Measurements from ENCODE around the gene HOXB6.

HOXB6 gene

DNA sequence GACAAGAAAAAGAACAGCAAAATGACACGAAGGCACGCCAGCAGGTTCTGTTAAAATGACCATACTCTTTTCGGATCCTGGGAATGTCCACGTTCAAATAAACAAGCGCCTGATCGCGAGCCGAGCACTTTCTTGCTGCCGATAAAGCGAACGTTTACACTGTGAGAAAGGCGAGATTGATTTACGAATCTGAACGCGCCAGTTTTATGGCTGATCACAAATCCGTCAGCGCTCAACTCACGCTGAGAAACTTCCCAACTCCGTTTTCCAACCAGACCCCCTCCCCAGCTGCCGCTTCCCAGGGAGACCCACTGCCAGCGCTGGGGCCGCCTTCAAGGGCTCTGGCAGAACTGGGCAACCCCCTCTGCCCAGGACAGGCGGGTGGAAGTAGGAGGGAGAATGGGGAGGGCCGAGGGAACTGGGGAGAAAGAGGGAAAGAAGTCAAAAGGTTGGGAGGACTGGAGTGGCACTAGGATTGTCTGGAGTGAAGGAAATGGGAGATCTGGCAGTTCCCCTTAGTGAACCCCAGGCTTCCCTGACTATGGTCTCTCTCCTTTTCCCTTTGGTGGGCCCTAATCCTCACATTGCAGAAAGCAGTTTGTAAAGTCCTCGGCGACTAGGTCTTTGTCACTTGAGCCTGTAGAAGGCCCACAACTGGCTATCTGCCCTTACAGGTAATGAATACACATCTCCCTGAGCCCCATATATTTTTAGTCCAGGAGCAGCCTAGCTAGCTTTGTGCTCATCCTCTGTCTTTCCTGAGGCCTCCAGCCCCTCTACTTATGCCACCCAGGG is 33.6 kb downstream of the HOXB6 start (continued):
- TF ChIP-seq, protein P1, sequence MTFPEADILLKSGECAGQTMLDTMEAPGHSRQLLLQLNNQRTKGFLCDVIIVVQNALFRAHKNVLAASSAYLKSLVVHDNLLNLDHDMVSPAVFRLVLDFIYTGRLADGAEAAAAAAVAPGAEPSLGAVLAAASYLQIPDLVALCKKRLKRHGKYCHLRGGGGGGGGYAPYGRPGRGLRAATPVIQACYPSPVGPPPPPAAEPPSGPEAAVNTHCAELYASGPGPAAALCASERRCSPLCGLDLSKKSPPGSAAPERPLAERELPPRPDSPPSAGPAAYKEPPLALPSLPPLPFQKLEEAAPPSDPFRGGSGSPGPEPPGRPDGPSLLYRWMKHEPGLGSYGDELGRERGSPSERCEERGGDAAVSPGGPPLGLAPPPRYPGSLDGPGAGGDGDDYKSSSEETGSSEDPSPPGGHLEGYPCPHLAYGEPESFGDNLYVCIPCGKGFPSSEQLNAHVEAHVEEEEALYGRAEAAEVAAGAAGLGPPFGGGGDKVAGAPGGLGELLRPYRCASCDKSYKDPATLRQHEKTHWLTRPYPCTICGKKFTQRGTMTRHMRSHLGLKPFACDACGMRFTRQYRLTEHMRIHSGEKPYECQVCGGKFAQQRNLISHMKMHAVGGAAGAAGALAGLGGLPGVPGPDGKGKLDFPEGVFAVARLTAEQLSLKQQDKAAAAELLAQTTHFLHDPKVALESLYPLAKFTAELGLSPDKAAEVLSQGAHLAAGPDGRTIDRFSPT (tag by site-specific recombination; IDR thresholded peaks at IDR 0.05), result peak; percentile 94
- TF ChIP-seq ZNF610 (tag by site-specific recombination; IDR thresholded peaks at IDR 0.05; ENCODE audit: borderline replicate concordance) (no peak), ZFHX2 (tag by site-specific recombination; conservative IDR thresholded peaks at IDR 0.05) (no peak), ZNF341 (tag by site-specific recombination; IDR thresholded peaks at IDR 0.05; ENCODE audit: low read depth) (peak; percentile 94), ZNF223 (tag by site-specific recombination; IDR thresholded peaks at IDR 0.05) (no peak), TCF7L2 (IDR thresholded peaks at IDR 0.05; ENCODE audit: borderline replicate concordance, low read depth, low read length) (peak; percentile 83; the same call in 1 of the 2 replicates), REPIN1 (tag by site-specific recombination; IDR thresholded peaks at IDR 0.05; ENCODE audit: low read depth) (no peak), ZNF707 (tag by site-specific recombination; IDR thresholded peaks at IDR 0.05) (no peak), ZNF132 (tag by site-specific recombination; IDR thresholded peaks at IDR 0.05; ENCODE audit: borderline replicate concordance) (no peak), ZNF184 (tag by site-specific recombination; IDR thresholded peaks at IDR 0.05) (no peak), ZNF777 (tag by site-specific recombination; IDR thresholded peaks at IDR 0.05; ENCODE audit: borderline replicate concordance) (no peak), ZNF202 (tag by site-specific recombination; IDR thresholded peaks at IDR 0.05; ENCODE audit: borderline replicate concordance) (no peak), ZNF426 (tag by site-specific recombination; IDR thresholded peaks at IDR 0.05) (no peak), KLF10 (tag by site-specific recombination; IDR thresholded peaks at IDR 0.05) (no peak; the same call in 1 of the 2 replicates)
- TF ChIP-seq, protein P2, sequence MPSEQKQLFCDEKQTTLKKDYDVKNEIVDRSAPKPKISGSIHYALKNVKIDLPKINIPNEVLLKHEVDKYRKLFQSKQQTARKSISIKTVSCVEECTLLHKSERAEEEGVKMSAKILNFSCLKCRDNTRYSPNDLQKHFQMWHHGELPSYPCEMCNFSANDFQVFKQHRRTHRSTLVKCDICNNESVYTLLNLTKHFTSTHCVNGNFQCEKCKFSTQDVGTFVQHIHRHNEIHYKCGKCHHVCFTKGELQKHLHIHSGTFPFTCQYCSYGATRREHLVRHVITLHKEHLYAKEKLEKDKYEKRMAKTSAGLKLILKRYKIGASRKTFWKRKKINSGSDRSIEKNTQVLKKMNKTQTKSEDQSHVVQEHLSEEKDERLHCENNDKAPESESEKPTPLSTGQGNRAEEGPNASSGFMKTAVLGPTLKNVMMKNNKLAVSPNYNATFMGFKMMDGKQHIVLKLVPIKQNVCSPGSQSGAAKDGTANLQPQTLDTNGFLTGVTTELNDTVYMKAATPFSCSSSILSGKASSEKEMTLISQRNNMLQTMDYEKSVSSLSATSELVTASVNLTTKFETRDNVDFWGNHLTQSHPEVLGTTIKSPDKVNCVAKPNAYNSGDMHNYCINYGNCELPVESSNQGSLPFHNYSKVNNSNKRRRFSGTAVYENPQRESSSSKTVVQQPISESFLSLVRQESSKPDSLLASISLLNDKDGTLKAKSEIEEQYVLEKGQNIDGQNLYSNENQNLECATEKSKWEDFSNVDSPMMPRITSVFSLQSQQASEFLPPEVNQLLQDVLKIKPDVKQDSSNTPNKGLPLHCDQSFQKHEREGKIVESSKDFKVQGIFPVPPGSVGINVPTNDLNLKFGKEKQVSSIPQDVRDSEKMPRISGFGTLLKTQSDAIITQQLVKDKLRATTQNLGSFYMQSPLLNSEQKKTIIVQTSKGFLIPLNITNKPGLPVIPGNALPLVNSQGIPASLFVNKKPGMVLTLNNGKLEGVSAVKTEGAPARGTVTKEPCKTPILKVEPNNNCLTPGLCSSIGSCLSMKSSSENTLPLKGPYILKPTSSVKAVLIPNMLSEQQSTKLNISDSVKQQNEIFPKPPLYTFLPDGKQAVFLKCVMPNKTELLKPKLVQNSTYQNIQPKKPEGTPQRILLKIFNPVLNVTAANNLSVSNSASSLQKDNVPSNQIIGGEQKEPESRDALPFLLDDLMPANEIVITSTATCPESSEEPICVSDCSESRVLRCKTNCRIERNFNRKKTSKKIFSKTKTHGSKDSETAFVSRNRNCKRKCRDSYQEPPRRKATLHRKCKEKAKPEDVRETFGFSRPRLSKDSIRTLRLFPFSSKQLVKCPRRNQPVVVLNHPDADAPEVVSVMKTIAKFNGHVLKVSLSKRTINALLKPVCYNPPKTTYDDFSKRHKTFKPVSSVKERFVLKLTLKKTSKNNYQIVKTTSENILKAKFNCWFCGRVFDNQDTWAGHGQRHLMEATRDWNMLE (tag by site-specific recombination; conservative IDR thresholded peaks at IDR 0.05; ENCODE audit: low read depth), result no peak
- TF ChIP-seq, protein P3, sequence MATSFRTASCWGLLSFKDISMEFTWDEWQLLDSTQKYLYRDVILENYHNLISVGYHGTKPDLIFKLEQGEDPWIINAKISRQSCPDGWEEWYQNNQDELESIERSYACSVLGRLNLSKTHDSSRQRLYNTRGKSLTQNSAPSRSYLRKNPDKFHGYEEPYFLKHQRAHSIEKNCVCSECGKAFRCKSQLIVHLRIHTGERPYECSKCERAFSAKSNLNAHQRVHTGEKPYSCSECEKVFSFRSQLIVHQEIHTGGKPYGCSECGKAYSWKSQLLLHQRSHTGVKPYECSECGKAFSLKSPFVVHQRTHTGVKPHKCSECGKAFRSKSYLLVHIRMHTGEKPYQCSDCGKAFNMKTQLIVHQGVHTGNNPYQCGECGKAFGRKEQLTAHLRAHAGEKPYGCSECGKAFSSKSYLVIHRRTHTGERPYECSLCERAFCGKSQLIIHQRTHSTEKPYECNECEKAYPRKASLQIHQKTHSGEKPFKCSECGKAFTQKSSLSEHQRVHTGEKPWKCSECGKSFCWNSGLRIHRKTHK (tag by site-specific recombination; IDR thresholded peaks at IDR 0.05), result no peak
- TF ChIP-seq, protein P4, sequence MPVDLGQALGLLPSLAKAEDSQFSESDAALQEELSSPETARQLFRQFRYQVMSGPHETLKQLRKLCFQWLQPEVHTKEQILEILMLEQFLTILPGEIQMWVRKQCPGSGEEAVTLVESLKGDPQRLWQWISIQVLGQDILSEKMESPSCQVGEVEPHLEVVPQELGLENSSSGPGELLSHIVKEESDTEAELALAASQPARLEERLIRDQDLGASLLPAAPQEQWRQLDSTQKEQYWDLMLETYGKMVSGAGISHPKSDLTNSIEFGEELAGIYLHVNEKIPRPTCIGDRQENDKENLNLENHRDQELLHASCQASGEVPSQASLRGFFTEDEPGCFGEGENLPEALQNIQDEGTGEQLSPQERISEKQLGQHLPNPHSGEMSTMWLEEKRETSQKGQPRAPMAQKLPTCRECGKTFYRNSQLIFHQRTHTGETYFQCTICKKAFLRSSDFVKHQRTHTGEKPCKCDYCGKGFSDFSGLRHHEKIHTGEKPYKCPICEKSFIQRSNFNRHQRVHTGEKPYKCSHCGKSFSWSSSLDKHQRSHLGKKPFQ (tag by site-specific recombination; IDR thresholded peaks at IDR 0.05), result peak; percentile 83
- TF ChIP-seq, protein P5, sequence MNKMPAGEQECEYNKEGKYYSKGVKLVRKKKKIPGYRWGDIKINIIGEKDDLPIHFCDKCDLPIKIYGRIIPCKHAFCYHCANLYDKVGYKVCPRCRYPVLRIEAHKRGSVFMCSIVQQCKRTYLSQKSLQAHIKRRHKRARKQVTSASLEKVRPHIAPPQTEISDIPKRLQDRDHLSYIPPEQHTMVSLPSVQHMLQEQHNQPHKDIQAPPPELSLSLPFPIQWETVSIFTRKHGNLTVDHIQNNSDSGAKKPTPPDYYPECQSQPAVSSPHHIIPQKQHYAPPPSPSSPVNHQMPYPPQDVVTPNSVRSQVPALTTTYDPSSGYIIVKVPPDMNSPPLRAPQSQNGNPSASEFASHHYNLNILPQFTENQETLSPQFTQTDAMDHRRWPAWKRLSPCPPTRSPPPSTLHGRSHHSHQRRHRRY (tag by site-specific recombination; IDR thresholded peaks at IDR 0.05), result 0 out of 2 replicates have a peak, but pooled peaks have one; percentile 73
- TF ChIP-seq, protein P6, sequence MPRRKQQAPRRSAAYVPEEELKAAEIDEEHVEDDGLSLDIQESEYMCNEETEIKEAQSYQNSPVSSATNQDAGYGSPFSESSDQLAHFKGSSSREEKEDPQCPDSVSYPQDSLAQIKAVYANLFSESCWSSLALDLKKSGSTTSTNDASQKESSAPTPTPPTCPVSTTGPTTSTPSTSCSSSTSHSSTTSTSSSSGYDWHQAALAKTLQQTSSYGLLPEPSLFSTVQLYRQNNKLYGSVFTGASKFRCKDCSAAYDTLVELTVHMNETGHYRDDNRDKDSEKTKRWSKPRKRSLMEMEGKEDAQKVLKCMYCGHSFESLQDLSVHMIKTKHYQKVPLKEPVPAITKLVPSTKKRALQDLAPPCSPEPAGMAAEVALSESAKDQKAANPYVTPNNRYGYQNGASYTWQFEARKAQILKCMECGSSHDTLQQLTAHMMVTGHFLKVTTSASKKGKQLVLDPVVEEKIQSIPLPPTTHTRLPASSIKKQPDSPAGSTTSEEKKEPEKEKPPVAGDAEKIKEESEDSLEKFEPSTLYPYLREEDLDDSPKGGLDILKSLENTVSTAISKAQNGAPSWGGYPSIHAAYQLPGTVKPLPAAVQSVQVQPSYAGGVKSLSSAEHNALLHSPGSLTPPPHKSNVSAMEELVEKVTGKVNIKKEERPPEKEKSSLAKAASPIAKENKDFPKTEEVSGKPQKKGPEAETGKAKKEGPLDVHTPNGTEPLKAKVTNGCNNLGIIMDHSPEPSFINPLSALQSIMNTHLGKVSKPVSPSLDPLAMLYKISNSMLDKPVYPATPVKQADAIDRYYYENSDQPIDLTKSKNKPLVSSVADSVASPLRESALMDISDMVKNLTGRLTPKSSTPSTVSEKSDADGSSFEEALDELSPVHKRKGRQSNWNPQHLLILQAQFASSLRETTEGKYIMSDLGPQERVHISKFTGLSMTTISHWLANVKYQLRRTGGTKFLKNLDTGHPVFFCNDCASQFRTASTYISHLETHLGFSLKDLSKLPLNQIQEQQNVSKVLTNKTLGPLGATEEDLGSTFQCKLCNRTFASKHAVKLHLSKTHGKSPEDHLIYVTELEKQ (tag by site-specific recombination; IDR thresholded peaks at IDR 0.05; ENCODE audit: borderline replicate concordance), result peak; percentile 94
- TF ChIP-seq, protein P7, sequence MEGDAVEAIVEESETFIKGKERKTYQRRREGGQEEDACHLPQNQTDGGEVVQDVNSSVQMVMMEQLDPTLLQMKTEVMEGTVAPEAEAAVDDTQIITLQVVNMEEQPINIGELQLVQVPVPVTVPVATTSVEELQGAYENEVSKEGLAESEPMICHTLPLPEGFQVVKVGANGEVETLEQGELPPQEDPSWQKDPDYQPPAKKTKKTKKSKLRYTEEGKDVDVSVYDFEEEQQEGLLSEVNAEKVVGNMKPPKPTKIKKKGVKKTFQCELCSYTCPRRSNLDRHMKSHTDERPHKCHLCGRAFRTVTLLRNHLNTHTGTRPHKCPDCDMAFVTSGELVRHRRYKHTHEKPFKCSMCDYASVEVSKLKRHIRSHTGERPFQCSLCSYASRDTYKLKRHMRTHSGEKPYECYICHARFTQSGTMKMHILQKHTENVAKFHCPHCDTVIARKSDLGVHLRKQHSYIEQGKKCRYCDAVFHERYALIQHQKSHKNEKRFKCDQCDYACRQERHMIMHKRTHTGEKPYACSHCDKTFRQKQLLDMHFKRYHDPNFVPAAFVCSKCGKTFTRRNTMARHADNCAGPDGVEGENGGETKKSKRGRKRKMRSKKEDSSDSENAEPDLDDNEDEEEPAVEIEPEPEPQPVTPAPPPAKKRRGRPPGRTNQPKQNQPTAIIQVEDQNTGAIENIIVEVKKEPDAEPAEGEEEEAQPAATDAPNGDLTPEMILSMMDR (tag by site-specific recombination; IDR thresholded peaks at IDR 0.05), result no peak
